Activated T-cell treated with anti-CD3 and anti-CD28 coated beads, Interleukin-2, amount 50 U/mL, for 72 hours (primary cell): ENCODE results near the gene RNF181. TPM values are rescaled to one million over a fixed set of nuclear protein-coding genes. Genes with fewer than 3 reads are reported as not detected.
"Not testable (repeated sequence)": the region's sequence is repeated elsewhere in the genome, so short reads cannot be mapped to it uniquely, and the experiment has no call there.

ENCODE experiments used
- ATAC-seq, 2 donors: fragments of 150-1000 bp; cut with Tn5 transposase; replicated peaks in 1 of 2; 2 replicates each; pipeline ENCODE4 v1.10.0; 2021; ENCODE audit warnings: moderate library complexity in 2 of 2, mild to moderate bottlenecking in 1 of 2
- DNase-seq, 2 donors: peaks; one replicate each; pipeline ENCODE4 v3.0.0; 2021 to 2022; ENCODE audit warnings: mixed read lengths in 1 of 2
- H3K27ac Mint-ChIP-seq: one replicate; pipeline ENCODE4 v1.8.0; 2022; ENCODE audit warnings: mild to moderate bottlenecking, moderate library complexity, mixed read lengths
- H3K27me3 Mint-ChIP-seq: one replicate; pipeline ENCODE4 v1.8.0; 2022; ENCODE audit warnings: low read depth, mixed read lengths
- H3K36me3 Mint-ChIP-seq, 2 donors: one replicate each; pipeline ENCODE4 v1.8.0; 2022; ENCODE audit warnings: mixed read lengths in 2 of 2, mild to moderate bottlenecking in 1 of 2; ENCODE audit not compliant: insufficient read depth in 2 of 2
- H3K4me1 Mint-ChIP-seq: one replicate; pipeline ENCODE4 v1.8.0; 2022; ENCODE audit warnings: low read depth, mixed read lengths
- H3K4me3 Mint-ChIP-seq, 2 donors: one replicate each; pipeline ENCODE4 v1.8.0; 2022; ENCODE audit warnings: mild to moderate bottlenecking in 2 of 2, mixed read lengths in 2 of 2, moderate library complexity in 2 of 2
- H3K9me3 Mint-ChIP-seq, 2 donors: one replicate each; pipeline ENCODE4 v1.8.0; 2022; ENCODE audit warnings: mixed read lengths in 2 of 2
- total RNA-seq, 2 donors: library from RNA; stranded (reverse); gene quantifications; one replicate each; pipeline ENCODE4 v1.2.3, GENCODE V29; 2022

The RNF181 gene
- total RNA-seq, 2 donors from 2014 or later: 114 to 129 TPM

GRCh38 chr2:85558160-85558559 is 37.4 kb upstream of the RNF181 start:
- H3K4me3 Mint-ChIP-seq: no peak overlapping the region
- peak overlapping the region; percentile 36 for H3K27ac Mint-ChIP-seq

GRCh38 chr2:85560403-85560726 is 35.2 kb upstream of the RNF181 start:
- H3K4me1 Mint-ChIP-seq: peaks cover 51% of the 10 kb centered on the region
- not testable (repeated sequence) for DNase-seq, ATAC-seq, H3K9me3 Mint-ChIP-seq, H3K36me3 Mint-ChIP-seq, H3K27me3 Mint-ChIP-seq
- H3K4me3 Mint-ChIP-seq: peak overlapping the region; percentile 90 to 99
- peak overlapping the region; percentile 85 for H3K27ac Mint-ChIP-seq

More at GRCh38 chr2:85558160-85558559, 37.4 kb upstream of the RNF181 start:
- peaks cover 42% of the 10 kb centered on the region for H3K4me1 Mint-ChIP-seq
- H3K36me3 Mint-ChIP-seq: peaks cover 0 to 9% of the 10 kb centered on the region in 2 donors
- no peak for ATAC-seq
- no peaks in the 10 kb centered on the region for H3K9me3 Mint-ChIP-seq
- H3K27me3 Mint-ChIP-seq: no peaks in the 10 kb centered on the region
- DNase-seq: no peak

GRCh38 chr2:85560812-85561279 is 34.7 kb upstream of the RNF181 start:
- Mint-ChIP-seq H3K27me3 (no peaks in the 10 kb centered on the region), H3K27ac (peak overlapping the region; percentile 85), H3K9me3 (no peaks in the 10 kb centered on the region), H3K36me3 (peaks cover 0 to 9% of the 10 kb centered on the region in 2 donors), H3K4me3 (peak overlapping the region; percentile 90 to 99), H3K4me1 (peaks cover 51% of the 10 kb centered on the region)
- ATAC-seq (peak in 1 of 2 donors; percentile 37), DNase-seq (peak; percentile 31 to 34)

DNA sequence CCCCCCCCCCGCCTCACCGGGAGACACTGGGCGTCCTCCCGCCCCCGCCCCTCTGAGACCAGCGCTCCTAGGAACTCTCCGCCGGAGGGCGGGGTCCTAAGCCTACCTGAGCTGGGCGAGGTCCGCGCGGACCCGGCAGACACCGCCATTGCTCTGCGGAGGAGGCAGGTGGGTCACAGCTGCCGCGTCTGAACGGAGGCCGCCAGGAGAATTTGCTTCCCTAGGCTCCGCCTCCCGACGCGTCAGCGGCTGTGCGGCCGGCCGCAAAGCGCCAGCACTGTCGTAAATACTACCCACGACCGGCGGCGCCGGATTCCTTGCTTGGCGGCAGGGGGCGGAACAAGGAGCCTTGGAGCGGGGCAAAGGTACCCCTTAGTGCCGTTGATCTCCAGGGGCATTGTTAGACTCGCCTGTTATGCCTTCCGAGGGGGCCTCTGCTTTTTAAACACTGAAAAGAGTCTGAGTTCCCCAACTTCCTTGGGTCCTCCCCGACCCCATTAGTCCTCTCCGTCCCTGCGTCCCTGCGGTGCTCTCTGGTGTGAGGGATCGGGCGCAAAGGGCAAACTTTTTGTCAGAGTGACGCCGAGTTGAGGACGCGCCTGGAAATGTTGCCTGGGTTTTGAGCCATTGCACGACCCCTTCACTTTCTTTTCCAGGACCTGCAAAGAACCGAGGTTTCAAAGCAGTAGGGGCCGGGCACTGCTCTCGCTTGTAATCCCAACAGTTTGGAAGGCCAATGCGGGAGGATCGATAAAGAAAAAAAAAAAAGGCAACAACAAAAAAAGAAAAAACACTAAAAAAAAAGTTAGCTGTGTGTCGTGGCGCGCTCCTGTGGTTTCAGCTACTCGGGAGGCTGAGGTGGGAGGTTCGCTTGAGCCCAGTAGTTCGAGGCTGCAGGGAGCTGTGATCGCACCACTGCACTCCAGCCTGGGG is 34.0 kb upstream of the RNF181 start, which contains the start of gene GGCX:
TSS of gene GGCX (minus strand) at position 214 of the 933 bp plus-strand sequence. CDS start at position 149, 65 bp downstream.
- Mint-ChIP-seq H3K4me1 (peaks cover 51% of the 10 kb centered on the region), H3K9me3 (no peaks in the 10 kb centered on the region), H3K27ac (peak within 1 kb of the TSS; percentile 96), H3K4me3 (peak within 1 kb of the TSS; percentile 90 to 99), H3K27me3 (no peaks in the 10 kb centered on the region), H3K36me3 (peaks cover 0 to 6% of the 10 kb centered on the region in 2 donors)
- peak; percentile 92 to 93 for DNase-seq
- peak; percentile 96 to 97 for ATAC-seq

- DNase-seq: no peak
- Mint-ChIP-seq H3K4me3 (peak overlapping the region in 1 of 2 donors; percentile 26), H3K27ac (no peak overlapping the region), H3K4me1 (peaks cover 39% of the 10 kb centered on the region), H3K27me3 (no peaks in the 10 kb centered on the region), H3K9me3 (no peaks in the 10 kb centered on the region), H3K36me3 (no peaks in the 10 kb centered on the region)
- ATAC-seq: no peak
Measured at GRCh38 chr2:85564144-85564563, 31.4 kb upstream of the RNF181 start.

- Mint-ChIP-seq H3K9me3 (no peaks in the 10 kb centered on the region), H3K4me3 (no peak overlapping the region), H3K27ac (no peak overlapping the region), H3K27me3 (no peaks in the 10 kb centered on the region), H3K36me3 (no peaks in the 10 kb centered on the region), H3K4me1 (peaks cover 20% of the 10 kb centered on the region)
- ATAC-seq (no peak), DNase-seq (no peak)
Measured at GRCh38 chr2:85566265-85566664, 29.3 kb upstream of the RNF181 start.

DNA sequence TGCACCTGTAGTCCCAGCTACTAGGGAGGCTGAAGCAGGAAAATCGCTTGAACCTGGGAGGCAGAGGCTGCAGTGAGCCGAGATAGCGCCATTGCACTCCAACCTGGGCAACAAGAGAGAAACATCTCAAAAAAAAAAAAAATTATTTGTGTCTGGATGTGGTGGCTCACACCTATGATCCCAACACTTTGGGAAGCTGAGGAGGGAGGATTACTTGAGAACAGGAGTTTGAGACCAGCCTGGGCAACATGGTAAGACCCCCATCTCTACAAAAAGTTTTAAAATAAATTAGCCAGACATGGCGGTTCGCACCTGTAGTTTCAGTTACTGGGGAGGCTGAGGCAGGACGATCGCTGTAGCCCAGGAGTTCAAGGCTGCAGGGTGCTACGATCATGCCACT is 19.8 kb upstream of the RNF181 start:
- H3K4me3 Mint-ChIP-seq: no peak overlapping the region
- no peaks in the 10 kb centered on the region for H3K9me3 Mint-ChIP-seq

DNA sequence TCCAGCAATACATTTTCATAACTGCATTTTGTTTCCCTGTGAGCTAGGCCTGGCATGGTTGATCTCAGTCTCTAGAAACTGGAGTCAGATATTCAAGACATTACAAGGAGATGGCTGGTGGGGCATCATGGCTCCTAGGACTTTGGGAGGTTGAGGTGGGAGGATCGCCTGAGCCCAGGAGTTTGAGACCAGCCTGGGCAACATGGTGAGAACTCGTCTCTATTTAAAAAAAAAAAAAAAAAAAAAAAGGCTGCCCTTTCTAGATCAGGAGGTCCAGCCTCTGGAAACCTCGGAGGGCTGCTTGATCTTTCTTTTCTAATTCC is 18.5 kb upstream of the RNF181 start:
- Mint-ChIP-seq H3K27ac (peak overlapping the region; percentile 88), H3K27me3 (no peaks in the 10 kb centered on the region), H3K9me3 (no peaks in the 10 kb centered on the region), H3K4me3 (peak overlapping the region; percentile 95 to 97), H3K4me1 (peaks cover 30% of the 10 kb centered on the region), H3K36me3 (peaks cover 8 to 11% of the 10 kb centered on the region in 2 donors)
- ATAC-seq: no peak
- no peak for DNase-seq

More for the DNA sequence above, 19.8 kb upstream of the RNF181 start:
- no peak for ATAC-seq
- DNase-seq: no peak
- peaks cover 5% of the 10 kb centered on the region in 2 donors for H3K36me3 Mint-ChIP-seq
- peaks cover 30% of the 10 kb centered on the region for H3K4me1 Mint-ChIP-seq
- H3K27me3 Mint-ChIP-seq: no peaks in the 10 kb centered on the region
- no peak overlapping the region for H3K27ac Mint-ChIP-seq

- Mint-ChIP-seq H3K27ac (peak within 1 kb of the TSS; percentile 88), H3K27me3 (no peaks in the 10 kb centered on the region), H3K36me3 (peaks cover 8 to 12% of the 10 kb centered on the region in 2 donors), H3K9me3 (no peaks in the 10 kb centered on the region), H3K4me3 (peak within 1 kb of the TSS; percentile 95 to 97), H3K4me1 (peaks cover 33% of the 10 kb centered on the region)
- DNase-seq (peak; percentile 76 to 78), ATAC-seq (peak; percentile 90 to 94)
Measured at GRCh38 chr2:85577386-85578242, 17.9 kb upstream of the RNF181 start, which contains the start of gene VAMP8. VAMP8 (plus strand) TSS chr2:85577586; CDS start chr2:85577647, 61 bp downstream.

- ATAC-seq (peak; percentile 27 to 38), DNase-seq (no peak)
- H3K27me3 Mint-ChIP-seq: no peaks in the 10 kb centered on the region
- peaks cover 8 to 12% of the 10 kb centered on the region in 2 donors for H3K36me3 Mint-ChIP-seq
- no peaks in the 10 kb centered on the region for H3K9me3 Mint-ChIP-seq
- peak overlapping the region; percentile 95 to 97 for H3K4me3 Mint-ChIP-seq
- H3K27ac Mint-ChIP-seq: peak overlapping the region; percentile 88
- peaks cover 42% of the 10 kb centered on the region for H3K4me1 Mint-ChIP-seq
Measured at GRCh38 chr2:85578243-85579180, 17.0 kb upstream of the RNF181 start.

DNA sequence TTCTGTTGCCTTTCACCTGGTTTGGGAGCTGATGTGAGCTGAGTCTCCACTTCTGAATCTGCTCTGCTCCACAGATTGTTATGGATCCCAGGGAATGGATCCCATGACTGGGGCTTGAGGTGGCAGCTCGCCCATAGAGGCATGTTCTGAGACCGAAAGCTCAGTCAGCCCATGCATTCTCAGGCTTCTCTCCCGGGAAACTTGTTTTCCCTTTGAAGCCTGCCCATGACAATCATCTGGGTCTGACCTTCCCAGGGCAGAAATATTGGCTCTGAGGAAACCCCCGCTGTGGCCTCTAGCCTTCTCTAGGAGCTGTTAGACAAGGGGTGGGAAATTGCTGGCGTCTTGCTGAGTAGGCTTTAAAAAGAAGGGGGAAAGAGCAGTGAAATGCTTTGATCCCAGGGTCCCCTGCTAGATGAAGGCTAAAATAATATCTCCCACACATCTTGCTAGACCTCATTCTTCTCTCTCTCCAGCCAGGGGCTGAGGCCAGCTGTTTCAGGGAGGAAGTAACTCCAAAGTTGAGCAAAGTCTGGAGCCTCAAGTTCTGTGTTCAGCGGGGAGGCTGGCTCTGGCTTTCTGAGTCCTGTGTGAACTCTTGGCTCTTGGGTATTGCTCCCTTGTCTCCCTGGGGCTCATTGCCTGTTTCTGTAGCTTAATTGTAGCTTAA is 16.1 kb upstream of the RNF181 start:
- Mint-ChIP-seq H3K27me3 (no peaks in the 10 kb centered on the region), H3K9me3 (no peaks in the 10 kb centered on the region), H3K36me3 (peaks cover 8 to 12% of the 10 kb centered on the region in 2 donors), H3K27ac (peak overlapping the region; percentile 51), H3K4me3 (peak overlapping the region; percentile 95 to 97), H3K4me1 (peaks cover 48% of the 10 kb centered on the region)
- DNase-seq (no peak), ATAC-seq (no peak)
